GM19452 (cell line): ENCODE data around the gene PCNX2.

Experiments used
- ATAC-seq: cut with Tn5 transposase; IDR thresholded peaks from one replicate; pipeline ENCODE4 v1.9.1; 2021; ENCODE audit not compliant: unreplicated experiment

PCNX2 gene

GRCh38 chr1:232990176-232991128, 305.1 kb downstream of the PCNX2 start:
- ATAC-seq, result no peak

GRCh38 chr1:232988572-232989040, 306.9 kb downstream of the PCNX2 start:
- ATAC-seq, result no peak

- no peak for ATAC-seq
These were observed 307.8 kb downstream of the PCNX2 start for GRCh38 chr1:232987774-232988140.

GRCh38 chr1:232987046-232987773, 308.3 kb downstream of the PCNX2 start:
- no peak for ATAC-seq

GRCh38 chr1:232986527-232986922, 309.0 kb downstream of the PCNX2 start:
- ATAC-seq, result no peak

GRCh38 chr1:232985882-232986526, 309.5 kb downstream of the PCNX2 start:
- no peak for ATAC-seq

GRCh38 chr1:232984577-232985425, 310.7 kb downstream of the PCNX2 start:
- no peak for ATAC-seq

GRCh38 chr1:232983817-232984567, 311.5 kb downstream of the PCNX2 start:
- ATAC-seq, result no peak

GRCh38 chr1:232983375-232983774, 312.1 kb downstream of the PCNX2 start:
- no peak for ATAC-seq

- no peak for ATAC-seq
These were observed 313.1 kb downstream of the PCNX2 start for GRCh38 chr1:232982238-232982944.

GRCh38 chr1:232980986-232981560, 314.5 kb downstream of the PCNX2 start:
- ATAC-seq, result no peak

GRCh38 chr1:232980355-232980978, 315.1 kb downstream of the PCNX2 start:
- ATAC-seq, result no peak

GRCh38 chr1:232979558-232979957, 316.0 kb downstream of the PCNX2 start:
- no peak for ATAC-seq

GRCh38 chr1:232978815-232979214, 316.7 kb downstream of the PCNX2 start:
- ATAC-seq, result no peak

GRCh38 chr1:232978091-232978634, 317.4 kb downstream of the PCNX2 start:
- no peak for ATAC-seq

- no peak for ATAC-seq
These were observed 320.6 kb downstream of the PCNX2 start for GRCh38 chr1:232974971-232975370.

- no peak for ATAC-seq
These were observed 321.6 kb downstream of the PCNX2 start for GRCh38 chr1:232973652-232974611.
